Gastrocnemius medialis (tissue), 4 donors: ENCODE measurements around the gene RNF148.

Experiments used
- POLR2A ChIP-seq, 2 donors: fragments of 450-650 bp; IDR thresholded peaks; one replicate each; pipeline ENCODE4 v1.6.1; 2017; ENCODE audit warnings: antibody characterized with exemption in 2 of 2, mild to moderate bottlenecking in 2 of 2, moderate library complexity in 2 of 2
- TF ChIP-seq, protein P1 (sequence below), 5 experiments: fragments of 450-650 bp in 3 of 5; fragments of 200-600 bp in 2 of 5; sonication (generic) in 2 of 5; IDR thresholded peaks in 4 of 5; conservative IDR thresholded peaks in 1 of 5; 1 replicate in 4 of 5; 2 replicates in 1 of 5; pipeline ENCODE4 v1.5.1; 2016 to 2019; ENCODE audit warnings: antibody characterized with exemption in 5 of 5, mild to moderate bottlenecking in 3 of 5, moderate library complexity in 3 of 5

GRCh38 chr7:122675011-122675410 is 27.7 kb downstream of the RNF148 start:
- TF ChIP-seq, protein P1, sequence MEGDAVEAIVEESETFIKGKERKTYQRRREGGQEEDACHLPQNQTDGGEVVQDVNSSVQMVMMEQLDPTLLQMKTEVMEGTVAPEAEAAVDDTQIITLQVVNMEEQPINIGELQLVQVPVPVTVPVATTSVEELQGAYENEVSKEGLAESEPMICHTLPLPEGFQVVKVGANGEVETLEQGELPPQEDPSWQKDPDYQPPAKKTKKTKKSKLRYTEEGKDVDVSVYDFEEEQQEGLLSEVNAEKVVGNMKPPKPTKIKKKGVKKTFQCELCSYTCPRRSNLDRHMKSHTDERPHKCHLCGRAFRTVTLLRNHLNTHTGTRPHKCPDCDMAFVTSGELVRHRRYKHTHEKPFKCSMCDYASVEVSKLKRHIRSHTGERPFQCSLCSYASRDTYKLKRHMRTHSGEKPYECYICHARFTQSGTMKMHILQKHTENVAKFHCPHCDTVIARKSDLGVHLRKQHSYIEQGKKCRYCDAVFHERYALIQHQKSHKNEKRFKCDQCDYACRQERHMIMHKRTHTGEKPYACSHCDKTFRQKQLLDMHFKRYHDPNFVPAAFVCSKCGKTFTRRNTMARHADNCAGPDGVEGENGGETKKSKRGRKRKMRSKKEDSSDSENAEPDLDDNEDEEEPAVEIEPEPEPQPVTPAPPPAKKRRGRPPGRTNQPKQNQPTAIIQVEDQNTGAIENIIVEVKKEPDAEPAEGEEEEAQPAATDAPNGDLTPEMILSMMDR (IDR thresholded peaks at IDR 0.05 in 4 of 5, conservative IDR thresholded peaks at IDR 0.05 in 1 of 5) = no peak
- no peak for TF ChIP-seq POLR2A (IDR thresholded peaks at IDR 0.05)
